GM19240 (cell line): Measurements from ENCODE around the gene XRCC2.
"Not testable (repeated sequence)": the region's sequence is repeated elsewhere in the genome, so short reads cannot be mapped to it uniquely, and the experiment has no call there.

ENCODE experiments used
- DNase-seq: peaks from one replicate; pipeline ENCODE4 v3.0.0; 2011; ENCODE audit warnings: low spot score; ENCODE audit not compliant: insufficient read length

XRCC2 gene

GRCh38 chr7:152664636-152665035 is 11.3 kb downstream of the XRCC2 start:
- no peak for DNase-seq

- DNase-seq, result no peak
Measured at GRCh38 chr7:152663931-152664330, 12.0 kb downstream of the XRCC2 start.

- DNase-seq, result no peak
Measured at GRCh38 chr7:152663148-152663740, 12.7 kb downstream of the XRCC2 start.

GRCh38 chr7:152661479-152661878 is 14.5 kb downstream of the XRCC2 start:
- no peak for DNase-seq

GRCh38 chr7:152660021-152660420 is 15.9 kb downstream of the XRCC2 start:
- no peak for DNase-seq

GRCh38 chr7:152654971-152655370 is 21.0 kb downstream of the XRCC2 start:
- no peak for DNase-seq

- no peak for DNase-seq
Measured at GRCh38 chr7:152649220-152649619, 26.7 kb downstream of the XRCC2 start.

GRCh38 chr7:152647009-152647408 is 28.9 kb downstream of the XRCC2 start:
- DNase-seq, result no peak

- DNase-seq, result not testable (repeated sequence)
Measured at GRCh38 chr7:152646579-152646978, 29.4 kb downstream of the XRCC2 start.

- no peak for DNase-seq
Measured at GRCh38 chr7:152643979-152644559, 31.9 kb downstream of the XRCC2 start.

- DNase-seq, result no peak
Measured at GRCh38 chr7:152641384-152641783, 34.6 kb downstream of the XRCC2 start.

GRCh38 chr7:152640829-152641228 is 35.1 kb downstream of the XRCC2 start:
- no peak for DNase-seq

GRCh38 chr7:152637920-152638580 is 37.9 kb downstream of the XRCC2 start:
- no peak for DNase-seq

GRCh38 chr7:152637161-152637560 is 38.8 kb downstream of the XRCC2 start:
- no peak for DNase-seq

GRCh38 chr7:152636441-152636840 is 39.5 kb downstream of the XRCC2 start:
- DNase-seq, result no peak

GRCh38 chr7:152633504-152633903 is 42.4 kb downstream of the XRCC2 start:
- DNase-seq, result no peak

- no peak for DNase-seq
Measured at GRCh38 chr7:152633072-152633471, 42.9 kb downstream of the XRCC2 start.

GRCh38 chr7:152628772-152629171 is 47.2 kb downstream of the XRCC2 start:
- not testable (repeated sequence) for DNase-seq

GRCh38 chr7:152624228-152624627 is 51.7 kb downstream of the XRCC2 start:
- no peak for DNase-seq

GRCh38 chr7:152621426-152621825 is 54.5 kb downstream of the XRCC2 start:
- no peak for DNase-seq

GRCh38 chr7:152619027-152619739 is 56.8 kb downstream of the XRCC2 start:
- DNase-seq, result no peak

GRCh38 chr7:152618427-152618826 is 57.5 kb downstream of the XRCC2 start:
- DNase-seq, result no peak
